Thyroid gland (tissue), 4 donors: ENCODE measurements around the gene KRTAP22-2. TPM values are rescaled to one million over a fixed set of nuclear protein-coding genes. Genes with fewer than 3 reads are reported as not detected.

ENCODE experiments used
- DNase-seq, 2 donors: peaks; one replicate each; pipeline ENCODE4 v3.0.0-alpha.2; 2019
- H3K27ac ChIP-seq, 3 donors: fragments of 200-600 bp; sonication (generic); 1 replicate in 2 of 3; 2 replicates in 1 of 3; pipeline ENCODE4 v1.5.1; 2016 to 2019; ENCODE audit warnings: mild to moderate bottlenecking in 1 of 3, moderate library complexity in 1 of 3
- H3K27me3 ChIP-seq: fragments of 200-600 bp; sonication (generic); one replicate; pipeline ENCODE4 v1.5.1; 2019
- H3K36me3 ChIP-seq, 2 donors: fragments of 200-600 bp; sonication (generic); one replicate each; pipeline ENCODE4 v1.5.1; 2016 to 2019
- H3K4me1 ChIP-seq, 2 donors: fragments of 200-600 bp; sonication (generic); one replicate each; pipeline ENCODE4 v1.5.1; 2017 to 2019
- H3K4me3 ChIP-seq, 3 donors: fragments of 200-600 bp; sonication (generic); replicated peaks in 1 of 3; 1 replicate in 2 of 3; 2 replicates in 1 of 3; pipeline ENCODE4 v1.5.1; 2016; ENCODE audit warnings: mild to moderate bottlenecking in 1 of 3
- H3K9me3 ChIP-seq: fragments of 200-600 bp; sonication (generic); one replicate; pipeline ENCODE4 v1.5.1; 2017
- POLR2A ChIP-seq, 2 donors: fragments of 450-650 bp; IDR thresholded peaks; one replicate each; pipeline ENCODE4 v1.6.1; 2017; ENCODE audit warnings: antibody characterized with exemption in 2 of 2, mild to moderate bottlenecking in 2 of 2, moderate library complexity in 1 of 2
- WGBS, 2 donors: methylation state at CpG; one replicate each; pipeline ENCODE4 v1.1.5; 2017; 5-methylcytosine and 5-hydroxymethylcytosine counted together
- intact Hi-C: fragments of 100-400 bp; cut with DNase I; formaldehyde crosslinking; loops from one replicate; pipeline ENCODE4 v1.15.1; 2023
- total RNA-seq, 4 donors: library from RNA; depleted of rRNA; stranded (reverse); fragments of >200 nt; gene quantifications; one replicate each; pipeline ENCODE4 v1.2.3, GENCODE V29; 2016
- TF ChIP-seq, protein P1 (sequence below), 6 experiments: fragments of 200-600 bp in 3 of 6; fragments of 450-650 bp in 3 of 6; sonication (generic) in 3 of 6; IDR thresholded peaks; one replicate each; pipeline ENCODE4 v1.5.1; 2016 to 2019; ENCODE audit warnings: antibody characterized with exemption in 6 of 6, mild to moderate bottlenecking in 2 of 6, inconsistent platforms in 1 of 6, moderate library complexity in 1 of 6

Gene KRTAP22-2
- total RNA-seq, 4 donors from 2014 or later = not detected

DNA sequence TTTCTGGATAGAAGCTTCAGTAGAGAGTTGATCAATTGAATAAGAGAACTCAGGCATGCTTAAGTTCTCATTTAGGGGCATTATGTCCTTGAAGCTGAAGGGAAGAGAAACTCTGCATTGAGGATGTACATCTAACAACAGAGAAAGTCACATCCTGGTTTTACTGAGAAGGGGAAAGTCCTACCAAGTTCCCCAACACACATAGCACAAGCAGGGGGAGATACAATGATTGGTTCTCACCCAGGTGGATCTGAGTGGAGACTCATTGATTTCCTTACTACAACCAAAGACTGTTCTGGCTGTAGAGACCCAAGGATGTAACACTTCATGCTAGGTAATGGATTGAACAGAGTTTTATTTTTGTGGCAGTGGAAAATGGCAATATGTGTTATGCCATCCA lies 25.0 kb upstream of the KRTAP22-2 start:
- intact Hi-C loops = no loop called here
- Histone ChIP-seq H3K4me3 (no peak overlapping the region), H3K27me3 (no peaks in the 10 kb centered on the region), H3K36me3 (no peaks in the 10 kb centered on the region), H3K27ac (no peak overlapping the region), H3K4me1 (no peaks in the 10 kb centered on the region), H3K9me3 (no peaks in the 10 kb centered on the region)
- no peak for TF ChIP-seq POLR2A (IDR thresholded peaks at IDR 0.05)
- TF ChIP-seq, protein P1, sequence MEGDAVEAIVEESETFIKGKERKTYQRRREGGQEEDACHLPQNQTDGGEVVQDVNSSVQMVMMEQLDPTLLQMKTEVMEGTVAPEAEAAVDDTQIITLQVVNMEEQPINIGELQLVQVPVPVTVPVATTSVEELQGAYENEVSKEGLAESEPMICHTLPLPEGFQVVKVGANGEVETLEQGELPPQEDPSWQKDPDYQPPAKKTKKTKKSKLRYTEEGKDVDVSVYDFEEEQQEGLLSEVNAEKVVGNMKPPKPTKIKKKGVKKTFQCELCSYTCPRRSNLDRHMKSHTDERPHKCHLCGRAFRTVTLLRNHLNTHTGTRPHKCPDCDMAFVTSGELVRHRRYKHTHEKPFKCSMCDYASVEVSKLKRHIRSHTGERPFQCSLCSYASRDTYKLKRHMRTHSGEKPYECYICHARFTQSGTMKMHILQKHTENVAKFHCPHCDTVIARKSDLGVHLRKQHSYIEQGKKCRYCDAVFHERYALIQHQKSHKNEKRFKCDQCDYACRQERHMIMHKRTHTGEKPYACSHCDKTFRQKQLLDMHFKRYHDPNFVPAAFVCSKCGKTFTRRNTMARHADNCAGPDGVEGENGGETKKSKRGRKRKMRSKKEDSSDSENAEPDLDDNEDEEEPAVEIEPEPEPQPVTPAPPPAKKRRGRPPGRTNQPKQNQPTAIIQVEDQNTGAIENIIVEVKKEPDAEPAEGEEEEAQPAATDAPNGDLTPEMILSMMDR (IDR thresholded peaks at IDR 0.05) = no peak
- no peak for DNase-seq

DNA sequence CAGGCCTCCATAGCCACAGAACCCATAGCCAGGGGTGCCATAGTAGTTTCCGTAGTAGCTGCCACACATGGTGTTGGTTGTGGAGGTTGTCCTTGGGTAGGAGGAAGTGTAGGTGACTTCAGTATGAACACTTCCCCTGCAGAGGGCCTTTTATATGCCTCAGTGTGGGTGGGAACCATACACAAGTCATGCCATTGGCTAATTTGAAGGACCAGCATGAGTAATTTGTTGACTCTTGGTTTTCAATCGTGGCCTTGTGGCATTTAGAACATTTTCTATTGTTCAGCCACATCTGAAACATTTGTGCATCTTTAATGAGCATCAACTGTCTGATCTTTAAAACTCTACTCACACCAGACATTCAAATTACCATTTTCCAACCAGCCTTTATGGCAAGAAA lies 23.6 kb upstream of the KRTAP22-2 start, which contains the start of gene KRTAP6-1:
Gene KRTAP6-1, minus strand, starts transcription at position 95 of the 400 bp plus-strand sequence. Its CDS starts 26 bp downstream, at position 69.
- no peaks in the 10 kb centered on the region for H3K36me3 ChIP-seq
- intact Hi-C loops = no loop called here
- H3K27ac ChIP-seq = no peak within 1 kb of the TSS
- no peaks in the 10 kb centered on the region for H3K4me1 ChIP-seq
- no peaks in the 10 kb centered on the region for H3K27me3 ChIP-seq
- no peak for TF ChIP-seq POLR2A (IDR thresholded peaks at IDR 0.05)
- H3K4me3 ChIP-seq = no peak within 1 kb of the TSS
- 76 to 77% methylated on average over 2 of the region's 2 CpGs for WGBS, 2 donors
- H3K9me3 ChIP-seq = no peaks in the 10 kb centered on the region
- no peak for DNase-seq

DNA sequence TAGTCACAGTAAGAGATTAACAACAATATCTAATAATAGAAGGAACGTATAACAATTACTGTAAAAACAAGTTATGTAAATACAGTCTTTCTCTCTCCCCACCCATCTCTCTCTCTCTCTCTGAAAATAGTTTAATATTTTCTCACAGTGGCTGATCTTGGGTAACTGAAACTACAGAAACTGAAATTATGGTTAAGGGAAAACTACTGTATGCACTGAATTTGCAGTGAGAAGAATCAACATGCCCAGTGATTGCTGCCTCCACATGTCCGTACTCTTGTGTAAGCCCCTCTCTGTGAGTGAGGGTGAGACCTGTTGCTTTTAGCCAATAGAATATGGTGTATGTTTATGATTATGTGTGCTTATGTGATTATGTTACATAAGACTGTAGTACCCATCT lies 21.9 kb upstream of the KRTAP22-2 start:
- intact Hi-C loops = no loop called here
- H3K4me1 ChIP-seq = no peaks in the 10 kb centered on the region
- H3K27ac ChIP-seq = no peak overlapping the region
- no peak overlapping the region for H3K4me3 ChIP-seq
- no peak for DNase-seq
- no peak for TF ChIP-seq POLR2A (IDR thresholded peaks at IDR 0.05)
- TF ChIP-seq, protein P1 (IDR thresholded peaks at IDR 0.05) = no peak
- WGBS, 2 donors = 91 to 97% methylated on average over 2 of the region's 2 CpGs
- no peaks in the 10 kb centered on the region for H3K9me3 ChIP-seq
- H3K27me3 ChIP-seq = no peaks in the 10 kb centered on the region
- H3K36me3 ChIP-seq = no peaks in the 10 kb centered on the region

DNA sequence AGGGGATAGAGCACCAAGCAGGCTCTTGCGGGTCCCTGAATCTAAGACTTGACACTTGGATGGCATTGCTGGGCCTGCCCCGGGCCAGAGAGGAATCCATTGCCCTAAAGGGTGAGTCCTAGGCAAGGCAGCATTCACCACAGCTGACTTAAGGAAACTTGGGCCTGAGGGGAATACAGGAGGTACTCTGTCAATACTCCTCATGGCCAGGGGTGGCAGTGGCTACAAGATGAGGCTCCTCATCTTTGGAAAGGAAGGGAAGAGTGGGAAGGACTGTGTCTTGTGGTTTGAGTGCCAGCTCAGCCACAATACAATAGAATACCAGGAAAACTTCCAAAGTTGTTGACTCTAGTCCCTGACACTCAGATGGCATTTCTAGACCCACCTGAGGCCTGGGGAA lies 15.8 kb upstream of the KRTAP22-2 start:
- TF ChIP-seq, protein P1 (IDR thresholded peaks at IDR 0.05) = no peak
- no peak for TF ChIP-seq POLR2A (IDR thresholded peaks at IDR 0.05)
- DNase-seq = no peak
- Histone ChIP-seq H3K4me3 (no peak overlapping the region), H3K27ac (no peak overlapping the region), H3K9me3 (no peaks in the 10 kb centered on the region), H3K4me1 (no peaks in the 10 kb centered on the region), H3K27me3 (no peaks in the 10 kb centered on the region), H3K36me3 (no peaks in the 10 kb centered on the region)
- intact Hi-C loops = no loop called here
- 89 to 100% methylated on average over 2 of the region's 2 CpGs for WGBS, 2 donors

DNA sequence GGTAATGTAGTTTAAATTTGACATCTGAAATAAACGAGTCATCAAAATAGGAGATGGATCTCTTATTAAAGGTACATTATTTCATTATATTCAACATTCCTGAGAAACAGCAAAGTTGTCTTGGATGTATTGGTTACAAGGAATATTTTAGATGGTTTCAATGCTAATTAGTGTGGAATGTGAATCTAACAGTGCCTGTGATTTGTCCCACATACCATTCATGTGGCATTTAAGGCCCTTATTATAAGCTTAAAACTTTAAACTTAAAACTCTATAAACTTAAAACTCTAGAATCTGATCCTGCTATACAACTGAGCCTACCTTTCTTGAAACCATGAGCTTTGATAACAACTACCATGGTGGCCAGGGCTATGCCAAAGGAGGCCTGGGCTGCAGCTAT lies 10.6 kb upstream of the KRTAP22-2 start, which contains the start of gene KRTAP22-1:
Gene KRTAP22-1, plus strand, starts transcription at position 301 of the 400 bp plus-strand sequence.
- H3K4me1 ChIP-seq = no peaks in the 10 kb centered on the region
- H3K36me3 ChIP-seq = no peaks in the 10 kb centered on the region
- TF ChIP-seq, protein P1 (IDR thresholded peaks at IDR 0.05) = no peak
- no peak for TF ChIP-seq POLR2A (IDR thresholded peaks at IDR 0.05)
- DNase-seq = no peak
- H3K27me3 ChIP-seq = no peaks in the 10 kb centered on the region
- WGBS, 2 donors = 0 to 22% methylated on average over 1 of the region's 1 CpG
- H3K4me3 ChIP-seq = no peak within 1 kb of the TSS
- no peaks in the 10 kb centered on the region for H3K9me3 ChIP-seq
- intact Hi-C loops = no loop called here
- no peak within 1 kb of the TSS for H3K27ac ChIP-seq

DNA sequence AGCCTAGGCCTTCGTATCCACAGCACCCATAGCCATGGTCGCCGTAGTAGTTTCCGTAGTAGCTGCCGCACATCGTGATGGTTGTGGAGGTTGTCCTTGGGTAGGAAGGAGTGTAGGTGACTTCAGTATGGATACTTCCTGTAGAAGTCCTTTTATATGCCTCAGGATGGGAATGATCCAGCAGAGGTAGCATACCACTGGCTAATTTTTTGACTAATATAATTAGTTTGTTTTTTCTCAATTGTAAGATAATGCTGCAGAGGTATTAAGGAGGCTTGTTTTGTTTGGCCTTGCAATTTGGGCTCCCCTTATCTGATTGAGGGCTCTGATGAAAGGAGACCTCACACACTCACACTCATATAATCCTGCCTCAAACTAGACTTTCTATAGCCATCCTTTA lies 8.6 kb upstream of the KRTAP22-2 start, which contains the start of gene KRTAP6-2:
Gene KRTAP6-2, minus strand, starts transcription at position 101 of the 400 bp plus-strand sequence. Its CDS starts 28 bp downstream, at position 73.
- Histone ChIP-seq H3K27me3 (no peaks in the 10 kb centered on the region), H3K9me3 (no peaks in the 10 kb centered on the region), H3K36me3 (no peaks in the 10 kb centered on the region), H3K4me3 (no peak within 1 kb of the TSS), H3K4me1 (no peaks in the 10 kb centered on the region), H3K27ac (no peak within 1 kb of the TSS)
- 97 to 99% methylated on average over 6 of the region's 6 CpGs for WGBS, 2 donors
- TF ChIP-seq, protein P1 (IDR thresholded peaks at IDR 0.05) = no peak
- no peak for TF ChIP-seq POLR2A (IDR thresholded peaks at IDR 0.05)
- no peak for DNase-seq
- intact Hi-C loops = no loop called here
